Fibroblast of skin of abdomen (primary cell): ENCODE measurements around the gene RGL1. TPM values are rescaled to one million over a fixed set of nuclear protein-coding genes. Genes with fewer than 3 reads are reported as not detected.
"Not testable (repeated sequence)": the region's sequence is repeated elsewhere in the genome, so short reads cannot be mapped to it uniquely, and the experiment has no call there.

Experiments used
- DNase-seq: peaks from one replicate; pipeline ENCODE4 v3.0.0-alpha.2; 2013
- polyA plus RNA-seq, 2 experiments: library from polyadenylated mRNA; unstranded; fragments of 120-200 nt; gene quantifications; one replicate each; pipeline ENCODE4 v1.2.1, GENCODE V29; 2013; ENCODE audit not compliant: insufficient read length in 2 of 2

The RGL1 gene
- 7.5 TPM for polyA plus RNA-seq (2013, experiment 1 of 2; ENCODE audit: insufficient read length)
- polyA plus RNA-seq (2013, experiment 2 of 2; ENCODE audit: insufficient read length), result 7.8 TPM

GRCh38 chr1:183804916-183805841 lies at the start of gene RGL1:
TSS of gene RGL1 (plus strand) at chr1:183805120. CDS start at chr1:183805298, 178 bp downstream.
- peak; percentile 66 for DNase-seq

DNA sequence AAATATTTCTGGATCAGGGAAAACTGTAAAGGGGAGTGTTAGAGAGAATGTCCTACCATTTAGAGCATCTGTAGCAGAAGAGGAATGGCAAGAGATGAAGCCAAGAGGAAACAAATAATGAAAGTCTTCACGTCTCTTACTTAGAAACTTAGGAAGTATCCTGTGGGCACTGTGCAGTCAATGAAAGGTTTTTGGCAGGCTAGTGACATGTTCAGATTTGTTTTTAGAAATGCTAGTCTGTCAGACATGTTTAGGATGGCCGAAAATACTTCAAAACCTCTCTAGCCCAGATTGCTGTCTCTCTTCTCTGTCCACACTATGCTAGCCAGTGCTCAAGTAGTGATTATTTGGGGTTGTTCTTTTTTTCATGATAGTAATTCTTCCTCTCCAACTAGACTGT lies 48.6 kb upstream of the RGL1 start:
- DNase-seq, result no peak

DNA sequence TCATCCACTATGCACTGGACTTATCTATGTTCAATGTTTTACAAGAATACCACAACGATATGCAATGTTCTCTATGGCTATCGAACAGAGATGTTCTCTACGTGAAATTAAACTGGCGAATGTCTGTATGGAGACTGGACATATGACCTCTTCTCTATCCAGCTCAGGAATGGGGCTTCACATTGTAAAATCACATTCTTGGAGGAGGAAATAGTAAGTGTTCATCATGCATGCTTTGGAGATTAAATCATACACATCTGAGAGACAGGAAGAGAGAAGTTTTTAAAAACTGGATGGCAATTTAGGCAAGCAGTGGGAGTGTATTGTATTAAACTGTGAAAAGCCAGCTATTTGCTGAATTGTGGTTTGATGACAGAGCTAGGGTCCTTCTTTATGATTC lies 47.9 kb upstream of the RGL1 start:
- DNase-seq, result peak; percentile 86

DNA sequence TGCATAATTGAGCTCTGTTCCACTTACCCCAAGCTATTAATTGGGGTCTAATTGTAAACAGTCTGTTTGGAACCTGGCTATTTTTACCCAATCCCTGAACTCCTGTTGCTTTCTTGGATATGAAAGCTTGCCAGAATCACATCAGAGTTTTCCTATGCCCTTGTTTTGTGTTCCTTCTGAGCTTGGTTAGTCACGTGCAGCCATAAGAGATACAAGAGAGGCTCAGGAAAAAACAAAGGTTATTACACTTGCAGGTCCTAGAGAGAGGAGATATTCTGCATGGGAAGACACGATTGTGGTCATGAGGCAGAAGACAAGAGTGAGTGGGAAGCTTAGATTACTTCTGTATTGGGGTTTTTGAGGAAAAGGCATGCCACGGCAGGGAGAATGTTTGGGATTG lies 46.0 kb upstream of the RGL1 start:
- DNase-seq, result no peak

GRCh38 chr1:183760661-183761060 lies 44.3 kb upstream of the RGL1 start:
- no peak for DNase-seq

GRCh38 chr1:183761871-183762270 lies 43.0 kb upstream of the RGL1 start:
- DNase-seq, result peak; percentile 82

DNA sequence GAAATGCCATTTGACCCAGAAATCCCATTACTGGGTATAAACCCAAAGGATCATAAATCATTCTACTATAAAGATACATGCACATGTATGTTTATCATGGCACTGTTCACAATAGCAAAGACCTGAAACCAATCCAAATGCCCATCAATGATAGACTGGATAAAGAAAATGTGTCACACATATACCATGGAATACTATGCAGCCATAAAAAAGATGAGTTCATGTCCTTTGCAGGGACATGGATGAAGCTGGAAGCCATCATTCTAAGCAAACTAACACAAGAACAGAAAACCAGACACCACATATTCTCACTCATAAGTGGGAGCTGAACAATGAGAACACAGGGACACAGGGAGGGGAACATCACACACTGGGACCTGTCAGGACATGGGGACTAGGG lies 42.1 kb upstream of the RGL1 start:
- not testable (repeated sequence) for DNase-seq

DNA sequence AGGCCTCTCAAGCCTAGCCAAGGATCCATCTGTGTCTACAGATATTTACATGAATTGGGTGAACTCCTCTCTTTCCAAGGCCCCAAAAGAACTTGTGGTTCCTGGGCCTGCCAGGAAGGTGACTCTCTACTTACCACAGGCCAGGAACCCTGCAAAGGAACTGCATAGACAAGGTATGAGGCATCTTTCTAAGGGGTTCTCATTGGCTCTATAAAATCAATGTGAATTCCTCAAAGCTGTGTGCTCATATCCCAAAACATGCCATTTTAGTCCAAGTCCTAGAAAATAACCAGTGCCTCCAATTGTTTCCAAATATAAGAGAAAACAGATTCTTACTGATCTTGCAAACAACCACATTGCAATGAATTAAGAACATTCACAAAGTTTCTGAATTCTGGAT lies 39.9 kb upstream of the RGL1 start:
- peak; percentile 31 for DNase-seq

DNA sequence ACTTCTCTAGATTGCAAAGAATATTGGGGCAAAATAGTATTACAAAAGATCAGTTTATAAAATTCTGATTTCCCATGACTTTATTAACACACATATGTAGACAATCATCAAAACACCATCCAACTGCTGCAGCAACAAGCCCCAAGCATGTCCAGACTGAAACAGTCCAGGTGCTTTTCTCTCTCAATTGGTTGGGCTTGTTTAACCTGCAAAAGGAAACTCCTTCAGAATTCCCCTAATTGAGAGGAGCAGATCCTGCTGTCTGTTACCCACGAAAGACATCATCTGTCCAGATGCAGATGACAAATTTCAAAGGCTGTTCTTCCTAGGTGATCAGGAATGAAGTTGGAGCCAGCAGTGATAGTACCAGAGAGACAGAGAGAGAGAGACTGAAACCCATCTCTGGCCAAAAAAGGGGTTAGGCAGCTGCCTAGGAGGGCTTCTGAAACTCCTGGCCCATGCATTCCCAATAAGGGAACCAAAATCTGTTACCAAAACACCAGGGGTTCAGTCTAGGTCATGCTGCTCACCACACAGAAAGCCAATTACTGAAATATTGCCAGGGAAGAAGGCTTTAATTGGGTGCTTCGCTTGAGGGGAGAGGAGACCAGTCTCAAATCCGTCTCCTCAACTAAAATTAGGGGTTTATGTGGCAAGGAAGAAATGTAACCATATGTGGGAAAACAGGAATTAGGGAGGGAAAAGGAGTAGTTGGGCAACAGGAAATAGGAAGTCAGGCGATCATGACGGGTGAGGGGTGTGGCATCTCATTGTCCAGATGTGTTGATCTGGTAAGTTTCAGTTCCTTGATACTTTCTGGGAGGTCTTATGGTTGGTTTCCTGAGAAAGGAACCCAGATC lies 34.7 kb upstream of the RGL1 start:
- DNase-seq, result no peak

GRCh38 chr1:183770816-183771128 lies 34.1 kb upstream of the RGL1 start:
- DNase-seq, result no peak

- DNase-seq, result peak; percentile 20
Observed at GRCh38 chr1:183773482-183774274, 31.2 kb upstream of the RGL1 start.

DNA sequence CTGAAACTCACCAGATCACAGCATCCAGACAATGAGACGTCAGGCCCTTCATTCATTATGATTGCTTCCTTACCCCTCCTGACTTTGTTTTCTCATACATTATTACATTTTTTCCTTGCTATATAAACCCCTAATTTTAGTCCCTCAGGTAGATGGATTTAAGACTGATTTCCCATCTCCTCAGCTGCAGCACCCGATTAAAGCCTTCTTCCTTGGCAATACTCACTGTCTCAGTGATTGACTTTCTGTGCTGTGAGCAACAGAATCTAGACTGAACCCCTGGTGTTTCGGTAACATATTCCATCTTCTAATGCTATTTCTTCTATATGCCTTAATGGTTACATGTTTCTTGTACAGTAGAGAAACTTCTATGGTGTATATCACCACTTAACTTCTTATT lies 30.0 kb upstream of the RGL1 start:
- no peak for DNase-seq

DNA sequence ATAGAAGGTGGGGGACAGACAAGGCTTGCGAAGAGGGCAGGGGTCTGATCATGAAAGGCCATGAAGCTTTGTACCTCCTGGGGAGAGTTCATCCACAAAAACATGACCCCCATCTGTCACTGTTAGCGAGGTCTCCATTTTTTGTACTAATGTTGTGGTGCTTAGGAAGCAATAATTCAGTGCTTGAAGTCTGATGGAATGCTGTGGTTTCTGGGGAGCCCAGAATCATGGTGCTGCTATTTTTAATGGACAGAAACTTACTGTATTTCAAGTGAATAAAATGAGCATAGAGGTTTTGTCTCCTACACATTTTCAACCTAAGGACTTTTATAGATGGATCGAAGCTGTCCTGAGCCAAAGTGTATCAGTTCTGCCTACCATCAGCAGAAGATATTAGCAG lies 28.2 kb upstream of the RGL1 start:
- DNase-seq, result peak; percentile 79

- DNase-seq, result peak; percentile 8
Observed at GRCh38 chr1:183777328-183777727, 27.6 kb upstream of the RGL1 start.

DNA sequence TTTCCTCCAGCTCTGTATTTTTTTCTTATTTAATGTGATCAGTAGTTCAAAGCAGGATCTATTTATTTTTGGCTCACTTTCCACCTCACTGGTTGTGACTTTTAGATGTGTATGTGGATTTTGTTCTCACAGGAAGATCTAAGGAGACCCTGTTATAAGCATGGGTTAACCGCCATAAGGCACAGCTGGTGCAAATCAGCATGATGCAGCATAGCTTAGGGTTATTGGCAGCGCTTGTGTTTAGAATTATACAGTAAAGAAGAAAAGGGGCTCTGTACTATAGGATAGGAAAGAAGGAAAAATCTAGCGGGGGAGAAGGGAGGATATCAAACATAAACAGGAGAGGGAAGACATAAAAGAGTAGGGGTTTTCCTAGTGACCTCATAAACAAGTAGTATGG lies 26.9 kb upstream of the RGL1 start:
- DNase-seq, result peak; percentile 31

GRCh38 chr1:183778568-183779433 lies 26.1 kb upstream of the RGL1 start:
- no peak for DNase-seq

- DNase-seq, result no peak
Observed at GRCh38 chr1:183780159-183780558, 24.8 kb upstream of the RGL1 start.

DNA sequence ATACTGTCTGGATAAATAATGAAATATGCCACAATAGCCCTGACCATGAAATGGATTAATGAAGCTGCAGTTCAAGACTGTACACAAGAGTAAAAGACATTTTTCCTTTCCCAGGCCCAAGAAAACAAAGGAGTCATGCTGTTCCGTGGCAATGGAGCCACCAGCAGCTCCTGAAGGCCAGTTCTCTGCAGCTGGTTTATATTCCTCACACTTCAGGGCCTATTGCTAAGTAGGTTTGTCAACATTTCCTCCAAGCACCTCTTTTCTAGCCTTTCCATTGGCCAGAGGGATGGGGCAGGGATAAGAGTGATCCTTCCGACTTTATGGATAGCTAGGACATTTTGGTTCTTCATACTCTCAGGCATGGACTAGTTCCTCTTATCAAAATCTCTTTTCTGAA lies 24.2 kb upstream of the RGL1 start:
- DNase-seq, result no peak

DNA sequence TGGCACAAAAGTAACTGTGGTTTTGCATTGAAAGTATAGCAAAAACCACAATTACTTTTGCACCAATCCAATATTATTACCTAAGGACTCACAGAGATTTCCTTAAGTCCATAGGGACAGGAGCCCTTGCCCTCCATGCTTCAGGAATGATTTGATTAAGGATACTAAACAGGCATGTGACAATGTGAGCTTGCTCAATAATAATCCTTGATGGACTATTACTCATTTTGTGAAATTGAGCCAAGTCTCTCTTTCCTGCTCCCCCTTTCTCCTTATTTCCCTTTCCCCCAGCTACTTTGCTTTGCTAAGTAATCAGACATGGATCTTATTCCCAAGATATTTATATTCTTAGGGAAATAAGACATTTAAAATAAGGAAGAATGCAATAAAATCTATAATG lies 21.6 kb upstream of the RGL1 start:
- peak; percentile 55 for DNase-seq

DNA sequence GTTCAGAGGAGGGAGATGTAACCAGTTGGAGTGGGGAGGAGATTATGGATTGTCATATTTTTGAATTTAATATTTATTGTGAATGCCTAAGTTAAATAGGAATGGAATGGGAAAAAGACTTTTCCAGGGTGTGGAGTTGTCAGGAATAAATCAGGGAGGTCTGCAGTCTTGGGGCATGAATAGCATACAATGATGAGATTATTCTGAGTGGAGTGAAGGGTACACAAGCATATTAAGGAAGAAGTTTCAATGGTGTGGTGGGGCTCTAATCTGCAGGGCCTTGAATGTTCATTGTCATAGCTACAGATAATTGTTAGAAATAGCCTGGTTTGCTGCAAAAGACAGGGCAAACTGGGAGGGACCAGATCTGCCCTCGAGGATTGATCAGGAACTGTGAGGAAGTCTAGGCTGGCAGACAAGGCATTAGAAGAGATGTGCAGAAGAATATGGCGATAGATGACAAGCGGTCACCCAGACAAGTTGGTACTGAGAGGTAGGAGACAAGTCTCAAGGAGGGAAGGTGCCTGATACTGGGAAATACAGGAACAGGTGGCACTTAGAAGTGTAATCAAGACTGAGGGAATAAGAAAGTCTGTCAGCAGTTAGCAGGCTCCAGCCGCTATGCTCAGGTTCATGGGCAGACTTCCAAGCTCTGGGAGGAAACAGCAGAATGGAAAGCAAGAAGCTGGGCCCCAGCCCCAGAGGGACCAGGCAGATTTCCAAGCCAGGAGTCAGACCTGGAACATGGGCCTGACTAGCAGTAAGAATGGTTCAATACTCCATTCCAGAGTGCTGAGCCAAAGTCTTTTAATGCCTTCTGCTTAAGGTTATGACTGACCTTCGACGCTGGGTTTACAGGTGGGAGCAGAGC lies 20.9 kb upstream of the RGL1 start:
- peak; percentile 92 for DNase-seq

DNA sequence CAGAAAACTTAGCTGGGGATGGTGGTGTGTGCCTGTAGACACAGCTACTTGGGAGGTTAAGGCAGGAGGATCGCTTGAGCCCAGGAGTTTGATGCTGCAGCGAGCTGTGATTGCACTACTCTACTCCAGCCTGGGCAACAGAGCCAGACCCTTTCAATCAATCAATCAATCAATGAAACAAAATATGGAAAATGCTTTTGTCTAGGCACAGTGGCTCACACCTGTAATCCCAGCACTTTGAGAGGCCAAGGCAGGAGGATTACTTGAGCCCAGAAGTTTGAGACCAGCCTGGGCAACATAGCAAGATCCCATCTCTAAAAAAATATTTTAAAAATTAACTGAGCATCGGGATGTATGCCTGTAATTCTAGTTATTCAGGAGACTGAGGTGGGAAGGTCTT lies 19.0 kb upstream of the RGL1 start:
- DNase-seq, result not testable (repeated sequence)
